PFSK-1 (cell line): ENCODE results near the gene HBA1.

ENCODE experiments used
- FOXP2 ChIP-seq: optimal IDR thresholded peaks from 2 replicates; pipeline ENCODE3; 2011; ENCODE audit warnings: borderline replicate concordance, control low read depth, inconsistent platforms; ENCODE audit not compliant: insufficient read depth; ENCODE audit errors: extremely low read length, extremely low read depth
- POLR2AphosphoS5 ChIP-seq: IDR thresholded peaks from 2 replicates; pipeline ENCODE4 v1.6.1; 2012; ENCODE audit warnings: low read depth, mild to moderate bottlenecking, control low read depth, low read length, moderate library complexity
- REST ChIP-seq, 2 experiments: IDR thresholded peaks; 2 replicates each; pipeline versions ENCODE4 v1.6.1 to v1.8.0; 2011 to 2012; ENCODE audit warnings: low read depth in 2 of 2, low read length in 2 of 2, control low read depth in 1 of 2, inconsistent platforms in 1 of 2, mild to moderate bottlenecking in 1 of 2, moderate library complexity in 1 of 2; ENCODE audit not compliant: insufficient read depth in 1 of 2
- SIN3A ChIP-seq: IDR thresholded peaks from 2 replicates; pipeline ENCODE4 v1.6.1; 2012; ENCODE audit warnings: mild to moderate bottlenecking, low read length, moderate library complexity, borderline replicate concordance; ENCODE audit not compliant: insufficient read depth
- TAF1 ChIP-seq: IDR thresholded peaks from 2 replicates; pipeline ENCODE4 v1.6.1; 2012; ENCODE audit warnings: low read length, control low read depth, borderline replicate concordance; ENCODE audit not compliant: insufficient read depth

The HBA1 gene

GRCh38 chr16:144797-145252, 31.7 kb upstream of the HBA1 start:
- TF ChIP-seq POLR2AphosphoS5 (no peak), SIN3A (no peak), FOXP2 (no peak), TAF1 (no peak), REST (IDR thresholded peaks at IDR 0.05; ENCODE audit: insufficient read depth in 1 of 2, low read depth in 2 of 2, low read length in 2 of 2) (no peak)

GRCh38 chr16:146646-147045, 29.8 kb upstream of the HBA1 start:
- TF ChIP-seq TAF1 (no peak), FOXP2 (no peak), REST (IDR thresholded peaks at IDR 0.05; ENCODE audit: insufficient read depth in 1 of 2, low read depth in 2 of 2, low read length in 2 of 2) (no peak)

GRCh38 chr16:149024-149660, 27.3 kb upstream of the HBA1 start:
- TF ChIP-seq REST (IDR thresholded peaks at IDR 0.05; ENCODE audit: insufficient read depth in 1 of 2, low read depth in 2 of 2, low read length in 2 of 2): no peak
- TF ChIP-seq POLR2AphosphoS5: no peak
- TF ChIP-seq SIN3A: no peak
- no peak for TF ChIP-seq FOXP2
- TF ChIP-seq TAF1: no peak

- TF ChIP-seq TAF1 (no peak), FOXP2 (no peak), REST (IDR thresholded peaks at IDR 0.05; ENCODE audit: insufficient read depth in 1 of 2, low read depth in 2 of 2, low read length in 2 of 2) (no peak), POLR2AphosphoS5 (no peak), SIN3A (no peak)
Observed at GRCh38 chr16:152141-153128, 24.0 kb upstream of the HBA1 start, which contains the start of gene HBZ. HBZ (plus strand) TSS chr16:152644; CDS start chr16:152910, 266 bp downstream.
